Breast epithelium (tissue), 4 donors: Measurements from ENCODE around the gene TET2. TPM values are rescaled to one million over a fixed set of nuclear protein-coding genes. Genes with fewer than 3 reads are reported as not detected.

Source experiments
- DNase-seq, 2 donors: peaks; one replicate each; pipeline ENCODE4 v3.0.0-alpha.2; 2019; ENCODE audit warnings: low spot score in 2 of 2
- H3K27ac ChIP-seq, 2 donors: fragments of 200-600 bp; sonication (generic) in 1 of 2; one replicate each; pipeline ENCODE4 v1.5.1; 2016 to 2019; ENCODE audit warnings: mild to moderate bottlenecking in 1 of 2
- H3K27me3 ChIP-seq, 2 donors: fragments of 200-600 bp; sonication (generic) in 1 of 2; one replicate each; pipeline versions ENCODE4 v1.5.1 to v1.6.0; 2017 to 2019; ENCODE audit warnings: control low read depth in 1 of 2, mild to moderate bottlenecking in 1 of 2
- H3K36me3 ChIP-seq: fragments of 200-600 bp; one replicate; pipeline ENCODE4 v1.5.1; 2019
- H3K4me1 ChIP-seq, 2 donors: fragments of 200-600 bp; sonication (generic); one replicate each; pipeline ENCODE4 v1.5.1; 2016 to 2019; ENCODE audit warnings: control low read depth in 1 of 2
- H3K4me3 ChIP-seq, 3 donors: fragments of 200-600 bp; sonication (generic); 1 replicate in 2 of 3; 2 replicates in 1 of 3; pipeline ENCODE4 v1.5.1; 2016 to 2019; ENCODE audit warnings: mild to moderate bottlenecking in 3 of 3, moderate library complexity in 2 of 3
- H3K9me3 ChIP-seq, 2 donors: fragments of 200-600 bp; sonication (generic) in 1 of 2; one replicate each; pipeline ENCODE4 v1.5.1; 2016 to 2019; ENCODE audit warnings: control low read depth in 1 of 2
- CTCF ChIP-seq, 3 donors: fragments of 450-650 bp; IDR thresholded peaks; one replicate each; pipeline ENCODE4 v1.5.1; 2016 to 2017; ENCODE audit warnings: antibody characterized with exemption in 3 of 3, mild to moderate bottlenecking in 3 of 3, moderate library complexity in 3 of 3
- POLR2A ChIP-seq: fragments of 450-650 bp; IDR thresholded peaks from one replicate; pipeline ENCODE4 v1.6.1; 2016; ENCODE audit warnings: antibody characterized with exemption, mild to moderate bottlenecking, moderate library complexity
- POLR2AphosphoS5 ChIP-seq, 3 donors: sonication (generic); formaldehyde crosslinking; IDR thresholded peaks; one replicate each; pipeline ENCODE4 v1.6.1; 2017; ENCODE audit warnings: antibody characterized with exemption in 3 of 3
- intact Hi-C: fragments of 100-400 bp; cut with DNase I; formaldehyde crosslinking; loops from one replicate; pipeline ENCODE4 v1.15.1; 2023; ENCODE audit warnings: low total_unique reads
- total RNA-seq, 3 donors: library from RNA; depleted of rRNA; stranded (reverse); fragments of >200 nt; gene quantifications; one replicate each; pipeline ENCODE4 v1.1.0, GENCODE V29; 2016

The TET2 gene
- total RNA-seq, 3 donors from 2014 or later: 23.2 to 37.3 (median 29.8) TPM

GRCh38 chr4:105198541-105198940 lies 51.9 kb downstream of the TET2 start:
- Histone ChIP-seq H3K9me3 (no peaks in the 10 kb centered on the region), H3K4me3 (no peak overlapping the region), H3K27ac (no peak overlapping the region), H3K4me1 (no peaks in the 10 kb centered on the region), H3K27me3 (no peaks in the 10 kb centered on the region), H3K36me3 (no peaks in the 10 kb centered on the region)
- DNase-seq: no peak
- intact Hi-C loops: no loop called here
- TF ChIP-seq CTCF (IDR thresholded peaks at IDR 0.05): no peak
- no peak for TF ChIP-seq POLR2A
- no peak for TF ChIP-seq POLR2AphosphoS5 (IDR thresholded peaks at IDR 0.05)

- no peaks in the 10 kb centered on the region for H3K4me1 ChIP-seq
- no peaks in the 10 kb centered on the region for H3K9me3 ChIP-seq
- no peaks in the 10 kb centered on the region for H3K36me3 ChIP-seq
- TF ChIP-seq POLR2A (no peak), CTCF (IDR thresholded peaks at IDR 0.05) (no peak), POLR2AphosphoS5 (IDR thresholded peaks at IDR 0.05) (no peak)
- intact Hi-C loops: no loop called here
- no peak overlapping the region for H3K27ac ChIP-seq
- DNase-seq: no peak
- no peak overlapping the region for H3K4me3 ChIP-seq
- no peaks in the 10 kb centered on the region for H3K27me3 ChIP-seq
Observed at GRCh38 chr4:105206214-105206613, 59.5 kb downstream of the TET2 start.

- no peak for TF ChIP-seq POLR2A
- no peak for TF ChIP-seq POLR2AphosphoS5 (IDR thresholded peaks at IDR 0.05)
- no peak for TF ChIP-seq CTCF (IDR thresholded peaks at IDR 0.05)
- DNase-seq: no peak
- no peak overlapping the region for H3K27ac ChIP-seq
- no peaks in the 10 kb centered on the region for H3K27me3 ChIP-seq
- no peaks in the 10 kb centered on the region for H3K9me3 ChIP-seq
- no peaks in the 10 kb centered on the region for H3K36me3 ChIP-seq
- H3K4me1 ChIP-seq: no peaks in the 10 kb centered on the region
- no peak overlapping the region for H3K4me3 ChIP-seq
- intact Hi-C loops: no loop called here
Observed at GRCh38 chr4:105207386-105207785, 60.7 kb downstream of the TET2 start.

- Histone ChIP-seq H3K4me1 (no peaks in the 10 kb centered on the region), H3K27me3 (no peaks in the 10 kb centered on the region), H3K36me3 (no peaks in the 10 kb centered on the region), H3K9me3 (no peaks in the 10 kb centered on the region), H3K4me3 (no peak overlapping the region), H3K27ac (no peak overlapping the region)
- DNase-seq: no peak
- no peak for TF ChIP-seq CTCF (IDR thresholded peaks at IDR 0.05)
- no peak for TF ChIP-seq POLR2AphosphoS5 (IDR thresholded peaks at IDR 0.05)
- TF ChIP-seq POLR2A: no peak
- intact Hi-C loops: no loop called here
Observed at GRCh38 chr4:105208561-105208960, 61.9 kb downstream of the TET2 start.

GRCh38 chr4:105210916-105211315 lies 64.2 kb downstream of the TET2 start:
- TF ChIP-seq POLR2A (no peak), CTCF (IDR thresholded peaks at IDR 0.05) (no peak), POLR2AphosphoS5 (IDR thresholded peaks at IDR 0.05) (no peak)
- H3K27ac ChIP-seq: no peak overlapping the region
- intact Hi-C loops: no loop called here
- H3K4me1 ChIP-seq: no peaks in the 10 kb centered on the region
- H3K4me3 ChIP-seq: no peak overlapping the region
- no peak for DNase-seq
- no peaks in the 10 kb centered on the region for H3K9me3 ChIP-seq
- no peaks in the 10 kb centered on the region for H3K36me3 ChIP-seq
- H3K27me3 ChIP-seq: no peaks in the 10 kb centered on the region
